HepG2 (cell line): Measurements from ENCODE around the gene CCDC117. TPM values are rescaled to one million over a fixed set of nuclear protein-coding genes. Genes with fewer than 3 reads are reported as not detected.
A peak's percentile ranks its signal among the peaks of the same experiment; 100 is the strongest.

Experiments used
- EP300 ChIP-seq, 3 experiments: sonication (generic) in 1 of 3; formaldehyde crosslinking in 1 of 3; IDR thresholded peaks; 2 replicates each; pipeline versions ENCODE4 v1.5.1 to v1.6.1; 2011 to 2020; ENCODE audit warnings: low read depth in 2 of 3, low read length in 2 of 3, borderline replicate concordance in 1 of 3, improper control_type of control experiment in 1 of 3, mild to moderate bottlenecking in 1 of 3, missing genetic modification reagents in 1 of 3, moderate library complexity in 1 of 3
- GZF1 ChIP-seq: sonication (generic); formaldehyde crosslinking; IDR thresholded peaks from 2 replicates; pipeline ENCODE4 v1.5.1; 2020; ENCODE audit warnings: mild to moderate bottlenecking, missing genetic modification reagents
- NBN ChIP-seq: fragments of 450-650 bp; conservative IDR thresholded peaks from 2 replicates; pipeline ENCODE4 v1.6.1; 2017
- NFIB ChIP-seq: sonication (generic); formaldehyde crosslinking; IDR thresholded peaks from 2 replicates; pipeline ENCODE4 v1.9.0; 2021; ENCODE audit warnings: missing genetic modification reagents, mild to moderate bottlenecking, borderline replicate concordance
- REPIN1 ChIP-seq: sonication (generic); formaldehyde crosslinking; IDR thresholded peaks from 2 replicates; pipeline ENCODE4 v1.8.0; 2022; ENCODE audit warnings: missing genetic modification reagents, low read depth, mild to moderate bottlenecking, borderline replicate concordance
- SMAD1 ChIP-seq: sonication (generic); formaldehyde crosslinking; IDR thresholded peaks from 2 replicates; pipeline ENCODE4 v1.4.0; 2020; ENCODE audit warnings: missing genetic modification reagents, low read depth, mild to moderate bottlenecking, borderline replicate concordance
- TAF15 ChIP-seq: fragments of 200-400 bp; formaldehyde crosslinking; IDR thresholded peaks from one replicate; pipeline ENCODE4 v1.6.1; 2018; ENCODE audit warnings: mild to moderate bottlenecking, low read depth, low read length; ENCODE audit not compliant: poor library complexity, severe bottlenecking
- TARDBP ChIP-seq: sonication (generic); formaldehyde crosslinking; IDR thresholded peaks from 2 replicates; pipeline ENCODE4 v1.8.0; 2022; ENCODE audit warnings: mild to moderate bottlenecking, missing genetic modification reagents
- TEAD3 ChIP-seq: optimal IDR thresholded peaks from 2 replicates; pipeline ENCODE3; 2016; ENCODE audit warnings: borderline replicate concordance
- TRIM24 ChIP-seq: sonication (generic); formaldehyde crosslinking; IDR thresholded peaks from 2 replicates; pipeline ENCODE4 v1.8.0; 2022; ENCODE audit warnings: mild to moderate bottlenecking, missing genetic modification reagents
- ZKSCAN8 ChIP-seq: IDR thresholded peaks from 2 replicates; pipeline ENCODE4 v1.6.1; 2016; ENCODE audit warnings: borderline replicate concordance, missing genetic modification reagents, missing compliant biosample characterization
- ZNF256 ChIP-seq: sonication (generic); formaldehyde crosslinking; conservative IDR thresholded peaks from 2 replicates; pipeline ENCODE4 v1.4.0; 2020; ENCODE audit warnings: missing genetic modification reagents
- ZNF430 ChIP-seq: sonication (generic); formaldehyde crosslinking; IDR thresholded peaks from 2 replicates; pipeline ENCODE4 v1.9.0; 2021; ENCODE audit warnings: mild to moderate bottlenecking, missing genetic modification reagents
- ZNF562 ChIP-seq: sonication (generic); formaldehyde crosslinking; IDR thresholded peaks from 2 replicates; pipeline ENCODE4 v1.8.0; 2022; ENCODE audit warnings: missing genetic modification reagents, borderline replicate concordance
- ZNF879 ChIP-seq: sonication (generic); formaldehyde crosslinking; IDR thresholded peaks from 2 replicates; pipeline ENCODE4 v1.8.1; 2023; ENCODE audit warnings: missing genetic modification reagents
- ZNF891 ChIP-seq: sonication (generic); formaldehyde crosslinking; IDR thresholded peaks from 2 replicates; pipeline ENCODE4 v1.5.0; 2020; ENCODE audit warnings: mild to moderate bottlenecking, missing genetic modification reagents
- polyA plus RNA-seq, 8 experiments: library from polyadenylated mRNA; depleted of rRNA in 3 of 8; stranded (reverse) in 7 of 8; unstranded in 1 of 8; fragments of >200 nt; fragmentation: Illumina TruSeq in 4 of 8; extraction: Trizol in 4 of 8; gene quantifications; 2 replicates each; pipeline versions ENCODE4 v1.2.1 to v1.2.3, GENCODE V29; 2011 to 2016; ENCODE audit warnings: low read depth in 4 of 8, missing spikeins in 1 of 8, mixed read lengths in 1 of 8; ENCODE audit not compliant: insufficient read depth in 1 of 8
- total RNA-seq, 5 experiments: library from RNA; depleted of rRNA; stranded (reverse); fragments of >200 nt; fragmentation: Illumina TruSeq; extraction: Trizol; gene quantifications; 2 replicates each; pipeline ENCODE4 v1.2.3, GENCODE V29; 2016; ENCODE audit warnings: low read depth in 1 of 5
- TF ChIP-seq, protein P1 (sequence below), 2 experiments: IDR thresholded peaks; 2 replicates each; pipeline ENCODE4 v1.6.1; 2011 to 2012; ENCODE audit warnings: low read length in 2 of 2, borderline replicate concordance in 1 of 2, low read depth in 1 of 2, mild to moderate bottlenecking in 1 of 2, moderate library complexity in 1 of 2
- TF ChIP-seq, protein P2 (sequence below): sonication (generic); formaldehyde crosslinking; IDR thresholded peaks from 2 replicates; pipeline ENCODE4 v1.8.0; 2022; ENCODE audit warnings: mild to moderate bottlenecking, missing genetic modification reagents, moderate library complexity
- TF ChIP-seq, protein P3 (sequence below): sonication (generic); formaldehyde crosslinking; IDR thresholded peaks from 2 replicates; pipeline ENCODE4 v1.4.0; 2020; ENCODE audit warnings: mild to moderate bottlenecking, missing genetic modification reagents
- TF ChIP-seq, protein P4 (sequence below): sonication (generic); formaldehyde crosslinking; IDR thresholded peaks from 2 replicates; pipeline ENCODE4 v1.4.0; 2020; ENCODE audit warnings: missing genetic modification reagents
- TF ChIP-seq, protein P5 (sequence below): sonication (generic); formaldehyde crosslinking; IDR thresholded peaks from 2 replicates; pipeline ENCODE4 v1.9.0; 2021; ENCODE audit warnings: missing genetic modification reagents, borderline replicate concordance

Gene CCDC117
- total and polyA plus RNA-seq, 2 of the 13 experiments (the other 11 are each of a cell fraction or from before 2014, with no cell fraction given): 12.6 to 34.2 TPM

DNA sequence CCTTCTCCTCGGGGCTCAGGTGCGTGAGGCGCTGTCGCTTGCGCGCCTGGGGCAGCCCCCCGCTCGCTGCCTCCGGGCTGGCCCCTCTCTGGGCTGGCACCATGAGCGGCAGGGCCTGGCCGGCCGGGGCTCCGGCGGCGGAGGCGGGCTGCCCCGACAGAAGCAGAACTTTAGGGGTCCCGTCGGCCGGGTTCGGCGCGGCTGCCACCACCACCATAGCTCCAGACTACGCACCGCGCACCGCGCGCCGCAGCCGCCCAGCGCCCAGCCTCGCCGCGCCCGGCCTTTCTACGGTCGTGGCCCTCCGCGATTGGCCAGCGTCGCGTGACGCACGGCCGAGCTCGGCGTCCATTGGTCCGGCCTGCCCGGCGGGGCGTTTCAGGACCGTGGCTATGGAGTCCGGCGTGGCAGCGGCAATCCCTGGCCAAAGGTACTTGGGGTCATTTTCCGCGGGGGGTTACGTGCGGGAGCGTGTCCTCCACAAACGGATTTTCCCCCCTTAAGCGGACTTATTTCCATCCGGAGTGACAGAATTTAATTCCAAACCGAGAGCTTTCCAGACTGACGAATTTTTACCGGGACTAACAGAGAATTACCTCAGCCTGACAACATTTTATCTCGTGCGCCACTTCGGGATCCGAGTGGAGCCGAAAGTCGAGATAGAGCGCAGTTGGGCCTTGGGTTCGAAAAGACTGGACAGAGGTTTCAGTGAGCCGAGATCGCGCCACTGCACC is 28.0 kb downstream of the CCDC117 start, which contains the start of gene XBP1 (continued):
- TF ChIP-seq, protein P1, sequence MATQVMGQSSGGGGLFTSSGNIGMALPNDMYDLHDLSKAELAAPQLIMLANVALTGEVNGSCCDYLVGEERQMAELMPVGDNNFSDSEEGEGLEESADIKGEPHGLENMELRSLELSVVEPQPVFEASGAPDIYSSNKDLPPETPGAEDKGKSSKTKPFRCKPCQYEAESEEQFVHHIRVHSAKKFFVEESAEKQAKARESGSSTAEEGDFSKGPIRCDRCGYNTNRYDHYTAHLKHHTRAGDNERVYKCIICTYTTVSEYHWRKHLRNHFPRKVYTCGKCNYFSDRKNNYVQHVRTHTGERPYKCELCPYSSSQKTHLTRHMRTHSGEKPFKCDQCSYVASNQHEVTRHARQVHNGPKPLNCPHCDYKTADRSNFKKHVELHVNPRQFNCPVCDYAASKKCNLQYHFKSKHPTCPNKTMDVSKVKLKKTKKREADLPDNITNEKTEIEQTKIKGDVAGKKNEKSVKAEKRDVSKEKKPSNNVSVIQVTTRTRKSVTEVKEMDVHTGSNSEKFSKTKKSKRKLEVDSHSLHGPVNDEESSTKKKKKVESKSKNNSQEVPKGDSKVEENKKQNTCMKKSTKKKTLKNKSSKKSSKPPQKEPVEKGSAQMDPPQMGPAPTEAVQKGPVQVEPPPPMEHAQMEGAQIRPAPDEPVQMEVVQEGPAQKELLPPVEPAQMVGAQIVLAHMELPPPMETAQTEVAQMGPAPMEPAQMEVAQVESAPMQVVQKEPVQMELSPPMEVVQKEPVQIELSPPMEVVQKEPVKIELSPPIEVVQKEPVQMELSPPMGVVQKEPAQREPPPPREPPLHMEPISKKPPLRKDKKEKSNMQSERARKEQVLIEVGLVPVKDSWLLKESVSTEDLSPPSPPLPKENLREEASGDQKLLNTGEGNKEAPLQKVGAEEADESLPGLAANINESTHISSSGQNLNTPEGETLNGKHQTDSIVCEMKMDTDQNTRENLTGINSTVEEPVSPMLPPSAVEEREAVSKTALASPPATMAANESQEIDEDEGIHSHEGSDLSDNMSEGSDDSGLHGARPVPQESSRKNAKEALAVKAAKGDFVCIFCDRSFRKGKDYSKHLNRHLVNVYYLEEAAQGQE (IDR thresholded peaks at IDR 0.05; ENCODE audit: borderline replicate concordance in 1 of 2, low read depth in 1 of 2, low read length in 2 of 2): no peak; a peak in 1 of 4 replicates
- TF ChIP-seq, protein P2, sequence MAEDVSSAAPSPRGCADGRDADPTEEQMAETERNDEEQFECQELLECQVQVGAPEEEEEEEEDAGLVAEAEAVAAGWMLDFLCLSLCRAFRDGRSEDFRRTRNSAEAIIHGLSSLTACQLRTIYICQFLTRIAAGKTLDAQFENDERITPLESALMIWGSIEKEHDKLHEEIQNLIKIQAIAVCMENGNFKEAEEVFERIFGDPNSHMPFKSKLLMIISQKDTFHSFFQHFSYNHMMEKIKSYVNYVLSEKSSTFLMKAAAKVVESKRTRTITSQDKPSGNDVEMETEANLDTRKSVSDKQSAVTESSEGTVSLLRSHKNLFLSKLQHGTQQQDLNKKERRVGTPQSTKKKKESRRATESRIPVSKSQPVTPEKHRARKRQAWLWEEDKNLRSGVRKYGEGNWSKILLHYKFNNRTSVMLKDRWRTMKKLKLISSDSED: no peak
- TF ChIP-seq NFIB (CRISPR knock-in tag) (no peak), GZF1 (0 out of 2 replicates have a peak, but pooled peaks have one; percentile 53), SMAD1 (CRISPR knock-in tag) (peak; percentile 89), ZNF562 (no peak; the same call in 1 of the 2 replicates), ZNF891 (0 out of 2 replicates have a peak, but pooled peaks have one; percentile 22), ZNF430 (CRISPR knock-in tag) (no peak), REPIN1 (CRISPR knock-in tag) (peak; percentile 64; the same call in 1 of the 2 replicates), ZKSCAN8 (CRISPR knock-in tag) (no peak), ZNF879 (CRISPR knock-in tag) (no peak), TRIM24 (CRISPR knock-in tag) (no peak), TAF15 (no peak), TARDBP (CRISPR knock-in tag) (0 out of 2 replicates have a peak, but pooled peaks have one; percentile 26), ZNF256 (CRISPR knock-in tag) (0 out of 2 replicates have a peak, but pooled peaks have one; percentile 41), NBN (no peak), EP300 (IDR thresholded peaks at IDR 0.05; ENCODE audit: low read depth in 2 of 2, low read length in 2 of 2) (no peak), EP300 (CRISPR knock-in tag; IDR thresholded peaks at IDR 0.05; ENCODE audit: borderline replicate concordance) (0 out of 2 replicates have a peak, but pooled peaks have one; percentile 8), TEAD3 (CRISPR knock-in tag) (peak; percentile 48)
- TF ChIP-seq, protein P3, sequence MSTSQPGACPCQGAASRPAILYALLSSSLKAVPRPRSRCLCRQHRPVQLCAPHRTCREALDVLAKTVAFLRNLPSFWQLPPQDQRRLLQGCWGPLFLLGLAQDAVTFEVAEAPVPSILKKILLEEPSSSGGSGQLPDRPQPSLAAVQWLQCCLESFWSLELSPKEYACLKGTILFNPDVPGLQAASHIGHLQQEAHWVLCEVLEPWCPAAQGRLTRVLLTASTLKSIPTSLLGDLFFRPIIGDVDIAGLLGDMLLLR: peak; percentile 94
- TF ChIP-seq, protein P4, sequence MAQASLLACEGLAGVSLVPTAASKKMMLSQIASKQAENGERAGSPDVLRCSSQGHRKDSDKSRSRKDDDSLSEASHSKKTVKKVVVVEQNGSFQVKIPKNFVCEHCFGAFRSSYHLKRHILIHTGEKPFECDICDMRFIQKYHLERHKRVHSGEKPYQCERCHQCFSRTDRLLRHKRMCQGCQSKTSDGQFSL: peak; percentile 72; the same call in 1 of the 2 replicates
- TF ChIP-seq, protein P5, sequence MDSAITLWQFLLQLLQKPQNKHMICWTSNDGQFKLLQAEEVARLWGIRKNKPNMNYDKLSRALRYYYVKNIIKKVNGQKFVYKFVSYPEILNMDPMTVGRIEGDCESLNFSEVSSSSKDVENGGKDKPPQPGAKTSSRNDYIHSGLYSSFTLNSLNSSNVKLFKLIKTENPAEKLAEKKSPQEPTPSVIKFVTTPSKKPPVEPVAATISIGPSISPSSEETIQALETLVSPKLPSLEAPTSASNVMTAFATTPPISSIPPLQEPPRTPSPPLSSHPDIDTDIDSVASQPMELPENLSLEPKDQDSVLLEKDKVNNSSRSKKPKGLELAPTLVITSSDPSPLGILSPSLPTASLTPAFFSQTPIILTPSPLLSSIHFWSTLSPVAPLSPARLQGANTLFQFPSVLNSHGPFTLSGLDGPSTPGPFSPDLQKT (CRISPR knock-in tag): no peak
